Adrenal gland (tissue), 12 donors: ENCODE data around the gene USP50. TPM values are rescaled to one million over a fixed set of nuclear protein-coding genes. Genes with fewer than 3 reads are reported as not detected.

Experiments used
- DNase-seq, 7 donors: peaks; one replicate each; pipeline ENCODE4 v3.0.0-alpha.2; 2019 to 2020
- H3K27ac ChIP-seq, 5 donors: fragments of 200-600 bp; sonication (generic) in 4 of 5; 1 replicate in 3 of 5; 2 replicates in 2 of 5; pipeline versions ENCODE4 v1.5.1 to v1.8.0; 2016 to 2020; ENCODE audit warnings: mild to moderate bottlenecking in 1 of 5
- H3K27me3 ChIP-seq: fragments of 200-600 bp; 2 replicates; pipeline ENCODE4 v1.8.0; 2021
- H3K36me3 ChIP-seq, 2 donors: fragments of 200-600 bp; replicated peaks in 1 of 2; 1 replicate in 1 of 2; 2 replicates in 1 of 2; pipeline versions ENCODE4 v1.5.1 to v1.8.0; 2018 to 2022
- H3K4me1 ChIP-seq, 2 donors: fragments of 200-600 bp; replicated peaks in 1 of 2; 1 replicate in 1 of 2; 2 replicates in 1 of 2; pipeline versions ENCODE4 v1.5.1 to v1.8.0; 2018 to 2021
- H3K4me3 ChIP-seq, 4 donors: fragments of 200-600 bp; sonication (generic) in 3 of 4; one replicate each; pipeline ENCODE4 v1.5.1; 2016 to 2018
- H3K9me3 ChIP-seq, 3 donors: fragments of 200-600 bp; sonication (generic) in 1 of 3; replicated peaks in 1 of 3; 1 replicate in 2 of 3; 2 replicates in 1 of 3; pipeline versions ENCODE4 v1.5.1 to v1.8.0; 2016 to 2021
- POLR2A ChIP-seq, 2 donors: fragments of 450-650 bp; IDR thresholded peaks; one replicate each; pipeline ENCODE4 v1.6.1; 2017; ENCODE audit warnings: antibody characterized with exemption in 2 of 2, mild to moderate bottlenecking in 2 of 2, moderate library complexity in 1 of 2
- WGBS, 4 donors: extraction: QIAGEN DNeasy Blood & Tissue Kit in 2 of 4; methylation state at CpG; one replicate each; pipeline versions ENCODE4 v1.1.5 to v1.1.7; 2013 to 2017; 5-methylcytosine and 5-hydroxymethylcytosine counted together
- intact Hi-C, 2 donors: fragments of 100-400 bp; cut with DNase I; formaldehyde crosslinking; loops; one replicate each; pipeline versions ENCODE4 v1.14.1 to v1.15.0; 2022 to 2023
- polyA plus RNA-seq, 3 donors: library from polyadenylated mRNA; stranded (reverse); fragments of 200-250 nt in 2 of 3; fragments of 350-450 nt in 1 of 3; fragmentation: Illumina TruSeq in 1 of 3; extraction: RNeasy Lipid Tissue Mini Kit (QIAGEN cat#74804) in 1 of 3; gene quantifications; one replicate each; pipeline ENCODE4 v1.2.3, GENCODE V29; 2013 to 2014
- small RNA-seq, 2 donors: library from RNA; depleted of rRNA; stranded (forward); fragments of <200 nt; gene quantifications; one replicate each; pipeline ENCODE3, GENCODE V24; 2016
- total RNA-seq, 9 donors: library from RNA; depleted of rRNA in 4 of 9; stranded (reverse); fragments of >200 nt in 4 of 9; fragments of 120-200 nt in 1 of 9; fragmentation: NEBNext Ultra II Directional in 1 of 9; extraction: Animal tissue kit (Norgen Biotek cat#: 25700) in 1 of 9; gene quantifications; one replicate each; pipeline versions ENCODE4 v1.1.0 to v1.2.4, GENCODE V29; 2013 to 2023
- TF ChIP-seq, protein P1 (sequence below), 6 experiments: fragments of 450-650 bp in 4 of 6; fragments of 200-600 bp in 2 of 6; sonication (generic) in 1 of 6; IDR thresholded peaks; 1 replicate in 5 of 6; 2 replicates in 1 of 6; pipeline versions ENCODE4 v1.5.1 to v1.8.0; 2016 to 2021; ENCODE audit warnings: antibody characterized with exemption in 6 of 6, mild to moderate bottlenecking in 2 of 6, moderate library complexity in 1 of 6
- donor health status: healthy with polysubstance abuse.
- donor health status: Bipolar disorder and iron deficiency.
- donor health status: DM: yes; HTN: yes; CAD: no.
- donor health status: DM: no; HTN: no; CAD: no.
- donor health status: DM: no; HTN: no; CAD: no.
- donor health status: DM: yes; HTN: yes; CAD: no.

The USP50 gene
- total and polyA plus RNA-seq, 12 donors = 0.49 to 0.55 TPM; not detected in 10

DNA sequence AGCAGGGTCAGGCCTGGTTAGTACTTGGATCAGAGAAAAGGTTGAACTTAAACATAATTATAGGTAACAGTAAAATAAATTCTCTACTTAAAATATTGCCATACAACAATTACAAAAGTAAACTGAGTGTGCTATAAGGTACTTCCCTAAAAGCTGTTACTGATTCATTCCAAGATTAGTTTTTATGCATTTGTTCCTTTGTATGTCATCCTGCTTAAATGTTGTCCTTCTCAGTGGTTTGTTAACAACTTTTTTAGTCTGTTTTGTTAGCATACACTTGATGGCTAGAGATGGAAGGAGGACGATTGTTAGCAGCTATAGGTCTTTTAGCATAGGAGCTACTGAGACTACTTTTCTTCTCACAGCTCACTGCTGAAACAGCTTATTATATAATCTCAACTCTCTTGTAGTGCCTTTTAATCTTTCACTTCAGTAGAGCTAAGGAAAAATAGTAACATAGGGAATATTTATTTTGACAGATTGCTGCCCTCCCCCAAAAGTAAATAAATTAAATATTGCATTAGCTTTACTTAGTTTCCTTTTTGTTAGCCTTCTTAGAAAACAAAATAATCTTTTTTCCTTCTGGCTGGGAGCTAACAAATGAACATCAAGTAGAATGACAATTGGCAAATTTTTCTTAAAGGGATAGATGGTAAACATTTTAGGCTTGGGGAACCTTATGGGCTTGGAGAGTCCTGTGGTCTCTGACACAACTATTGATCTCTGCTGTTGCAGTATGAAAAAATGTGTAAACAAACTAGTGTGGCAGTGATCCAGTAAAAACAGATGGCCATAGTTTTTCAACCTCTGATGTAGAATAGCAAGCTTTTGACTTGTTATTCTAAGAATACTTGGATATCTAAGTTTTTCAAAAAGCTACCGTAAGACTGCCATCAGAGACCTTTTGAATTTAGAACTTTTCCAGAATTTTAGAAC, 82.8 kb downstream of the USP50 start:
- no peak for DNase-seq
- TF ChIP-seq, protein P1, sequence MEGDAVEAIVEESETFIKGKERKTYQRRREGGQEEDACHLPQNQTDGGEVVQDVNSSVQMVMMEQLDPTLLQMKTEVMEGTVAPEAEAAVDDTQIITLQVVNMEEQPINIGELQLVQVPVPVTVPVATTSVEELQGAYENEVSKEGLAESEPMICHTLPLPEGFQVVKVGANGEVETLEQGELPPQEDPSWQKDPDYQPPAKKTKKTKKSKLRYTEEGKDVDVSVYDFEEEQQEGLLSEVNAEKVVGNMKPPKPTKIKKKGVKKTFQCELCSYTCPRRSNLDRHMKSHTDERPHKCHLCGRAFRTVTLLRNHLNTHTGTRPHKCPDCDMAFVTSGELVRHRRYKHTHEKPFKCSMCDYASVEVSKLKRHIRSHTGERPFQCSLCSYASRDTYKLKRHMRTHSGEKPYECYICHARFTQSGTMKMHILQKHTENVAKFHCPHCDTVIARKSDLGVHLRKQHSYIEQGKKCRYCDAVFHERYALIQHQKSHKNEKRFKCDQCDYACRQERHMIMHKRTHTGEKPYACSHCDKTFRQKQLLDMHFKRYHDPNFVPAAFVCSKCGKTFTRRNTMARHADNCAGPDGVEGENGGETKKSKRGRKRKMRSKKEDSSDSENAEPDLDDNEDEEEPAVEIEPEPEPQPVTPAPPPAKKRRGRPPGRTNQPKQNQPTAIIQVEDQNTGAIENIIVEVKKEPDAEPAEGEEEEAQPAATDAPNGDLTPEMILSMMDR (IDR thresholded peaks at IDR 0.05) = no peak
- TF ChIP-seq POLR2A (IDR thresholded peaks at IDR 0.05) = no peak
- Histone ChIP-seq H3K27me3 (no peaks in the 10 kb centered on the region), H3K27ac (no peak overlapping the region), H3K4me3 (no peak overlapping the region), H3K36me3 (peaks cover 0 to 53% of the 10 kb centered on the region in 2 donors), H3K4me1 (no peaks in the 10 kb centered on the region), H3K9me3 (no peaks in the 10 kb centered on the region)
- WGBS, 4 donors = 48 to 62% (median 57%) methylated on average over 2 of the region's 2 CpGs
- intact Hi-C loops = no loop called here

DNA sequence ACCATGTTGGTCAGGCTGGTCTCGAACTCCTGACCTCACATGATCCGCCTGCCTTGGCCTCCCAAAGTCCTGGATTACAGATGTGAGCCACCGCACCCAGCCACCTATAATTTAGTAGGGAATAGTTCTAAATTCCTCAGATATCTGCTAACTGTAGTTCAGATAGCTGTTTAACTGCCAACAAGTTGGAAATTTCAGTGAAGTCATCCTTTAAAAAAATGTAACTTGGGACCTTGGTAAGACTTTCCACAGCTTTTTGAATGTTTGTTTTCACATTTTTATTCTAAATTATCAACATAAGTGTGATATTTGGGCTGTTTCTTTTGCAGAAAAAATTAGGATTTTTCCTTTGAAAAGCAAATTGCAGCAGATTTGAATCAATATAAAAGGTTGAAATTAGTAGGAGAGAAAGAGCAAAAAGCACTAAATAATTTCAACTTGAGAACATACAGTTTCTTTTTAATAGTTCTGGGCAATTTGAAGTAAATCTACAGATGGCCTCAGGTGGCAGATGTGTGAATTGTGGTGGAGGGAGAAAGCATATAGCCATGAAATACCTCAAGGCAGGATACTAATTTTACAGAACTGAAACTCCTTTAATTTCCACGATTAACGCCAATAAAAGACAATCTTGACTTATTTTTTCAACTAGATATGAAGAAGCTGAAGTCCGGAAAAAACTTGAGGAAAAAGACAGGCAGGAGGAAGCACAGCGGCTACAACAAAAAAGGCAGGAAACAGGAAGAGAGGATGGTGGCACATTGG, 87.9 kb downstream of the USP50 start:
- intact Hi-C loops = no loop called here
- H3K36me3 ChIP-seq = peaks cover 0 to 57% of the 10 kb centered on the region in 2 donors
- no peaks in the 10 kb centered on the region for H3K27me3 ChIP-seq
- no peak for TF ChIP-seq POLR2A (IDR thresholded peaks at IDR 0.05)
- TF ChIP-seq, protein P1 (IDR thresholded peaks at IDR 0.05) = no peak
- DNase-seq = no peak
- H3K9me3 ChIP-seq = no peaks in the 10 kb centered on the region
- no peak overlapping the region for H3K27ac ChIP-seq
- no peak overlapping the region for H3K4me3 ChIP-seq
- 80 to 93% (median 90%) methylated on average over 7 of the region's 7 CpGs for WGBS, 4 donors
- no peaks in the 10 kb centered on the region for H3K4me1 ChIP-seq

DNA sequence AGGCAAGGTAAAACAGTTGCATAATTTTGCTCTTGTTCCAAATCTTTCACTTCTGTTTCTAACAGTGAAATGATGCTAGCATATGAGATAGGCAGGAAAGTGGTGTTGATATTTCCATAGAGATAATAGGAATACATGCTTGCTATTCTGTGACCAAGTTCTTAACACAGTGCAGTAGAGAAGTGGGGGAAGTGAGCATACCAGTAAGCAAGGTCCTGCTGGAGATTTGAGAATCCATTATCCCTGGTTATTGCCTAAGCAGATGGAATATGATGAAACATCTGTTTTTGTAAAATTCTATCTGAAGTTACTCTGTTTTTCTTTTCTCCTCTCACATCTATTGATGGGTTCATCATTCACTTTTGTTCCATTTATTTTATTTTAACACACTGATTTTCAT, 93.5 kb downstream of the USP50 start:
- DNase-seq = no peak
- no peaks in the 10 kb centered on the region for H3K4me1 ChIP-seq
- H3K4me3 ChIP-seq = no peak overlapping the region
- H3K36me3 ChIP-seq = peaks cover 0 to 21% of the 10 kb centered on the region in 2 donors
- H3K27ac ChIP-seq = no peak overlapping the region
- H3K27me3 ChIP-seq = no peaks in the 10 kb centered on the region
- no peaks in the 10 kb centered on the region for H3K9me3 ChIP-seq
- TF ChIP-seq, protein P1 (IDR thresholded peaks at IDR 0.05) = no peak
- TF ChIP-seq POLR2A (IDR thresholded peaks at IDR 0.05) = no peak
- intact Hi-C loops = no loop called here

Small RNA genes lying within 50 kb of the gene (small RNA-seq; reads per million reads assigned to genes)
- gene RNA5SP395 = 0.08 to 0.24 reads per million in 2 donors

Other genes with a start within 250 kb of the USP50 start
- gene GABPB1, start 191.5 kb downstream of the USP50 start, total RNA-seq = 10 to 100 TPM; 12.6 to 24.3 (median 14.7) TPM
- gene GABPB1, start 191.5 kb downstream of the USP50 start, polyA plus RNA-seq = 10 to 100 TPM in 1 of 3 donors, 1 to 10 TPM in 2; 3.7 to 23.4 (median 7.2) TPM
- 10 to 100 TPM; 34.4 to 81.6 (median 60.5) TPM for gene USP8, start 122.3 kb downstream of the USP50 start, total RNA-seq
- 10 to 100 TPM; 15.4 to 78.4 (median 16.5) TPM for gene USP8, start 122.3 kb downstream of the USP50 start, polyA plus RNA-seq
- gene TRPM7, start 140.1 kb upstream of the USP50 start, total RNA-seq = 10 to 100 TPM; 20.4 to 45.0 (median 30.9) TPM
- gene TRPM7, start 140.1 kb upstream of the USP50 start, polyA plus RNA-seq = 10 to 100 TPM in 1 of 3 donors, 1 to 10 TPM in 2; 5.4 to 25.9 (median 6.1) TPM
- gene SPPL2A, start 219.0 kb upstream of the USP50 start, total RNA-seq = 100 to 1,000 TPM in 7 of 9 donors, 10 to 100 TPM in 2; 73.4 to 378 (median 143) TPM
- 100 to 1,000 TPM in 1 of 3 donors, 10 to 100 TPM in 2; 23.3 to 126 (median 36.7) TPM for gene SPPL2A, start 219.0 kb upstream of the USP50 start, polyA plus RNA-seq